Thoracic aorta (tissue), 2 donors: ENCODE results near the gene RRBP1. TPM values are rescaled to one million over a fixed set of nuclear protein-coding genes. Genes with fewer than 3 reads are reported as not detected.

Experiments
- ATAC-seq: fragments of 150-250 bp; one replicate; pipeline ENCODE4 v1.8.0; 2017; ENCODE audit warnings: low read depth; ENCODE audit not compliant: insufficient number of reproducible peaks, low FRiP score
- DNase-seq: peaks from one replicate; pipeline ENCODE4 v3.0.0-alpha.2; 2020; ENCODE audit warnings: low spot score
- H3K27ac ChIP-seq, 2 donors: fragments of 200-600 bp; sonication (generic); 1 replicate in 1 of 2; 2 replicates in 1 of 2; pipeline ENCODE4 v1.5.1; 2016; ENCODE audit warnings: mild to moderate bottlenecking in 2 of 2, moderate library complexity in 2 of 2
- H3K27me3 ChIP-seq: fragments of 200-600 bp; sonication (generic); replicated peaks from 2 replicates; pipeline ENCODE4 v1.6.0; 2016; ENCODE audit warnings: mild to moderate bottlenecking; ENCODE audit not compliant: insufficient read depth
- H3K36me3 ChIP-seq: fragments of 200-600 bp; sonication (generic); one replicate; pipeline ENCODE4 v1.5.1; 2016
- H3K4me1 ChIP-seq, 2 donors: fragments of 200-600 bp; sonication (generic); 1 replicate in 1 of 2; 2 replicates in 1 of 2; pipeline versions ENCODE4 v1.5.1 to v1.6.0; 2016; ENCODE audit warnings: low read depth in 2 of 2, mild to moderate bottlenecking in 1 of 2; ENCODE audit not compliant: control insufficient read depth in 1 of 2
- H3K4me3 ChIP-seq: fragments of 200-600 bp; sonication (generic); 2 replicates; pipeline ENCODE4 v1.5.1; 2016; ENCODE audit warnings: mild to moderate bottlenecking
- H3K9me3 ChIP-seq: fragments of 200-600 bp; sonication (generic); 2 replicates; pipeline ENCODE4 v1.5.1; 2016
- CTCF ChIP-seq: fragments of 200-600 bp; sonication (generic); IDR thresholded peaks from one replicate; pipeline ENCODE4 v1.5.1; 2019; ENCODE audit warnings: antibody characterized with exemption
- total RNA-seq, 2 donors: library from RNA; depleted of rRNA; stranded (reverse); fragments of >200 nt; gene quantifications; one replicate each; pipeline versions ENCODE4 v1.1.0 to v1.2.3, GENCODE V29; 2016

The RRBP1 gene
- total RNA-seq, 2 donors from 2014 or later = 113 to 163 TPM

DNA sequence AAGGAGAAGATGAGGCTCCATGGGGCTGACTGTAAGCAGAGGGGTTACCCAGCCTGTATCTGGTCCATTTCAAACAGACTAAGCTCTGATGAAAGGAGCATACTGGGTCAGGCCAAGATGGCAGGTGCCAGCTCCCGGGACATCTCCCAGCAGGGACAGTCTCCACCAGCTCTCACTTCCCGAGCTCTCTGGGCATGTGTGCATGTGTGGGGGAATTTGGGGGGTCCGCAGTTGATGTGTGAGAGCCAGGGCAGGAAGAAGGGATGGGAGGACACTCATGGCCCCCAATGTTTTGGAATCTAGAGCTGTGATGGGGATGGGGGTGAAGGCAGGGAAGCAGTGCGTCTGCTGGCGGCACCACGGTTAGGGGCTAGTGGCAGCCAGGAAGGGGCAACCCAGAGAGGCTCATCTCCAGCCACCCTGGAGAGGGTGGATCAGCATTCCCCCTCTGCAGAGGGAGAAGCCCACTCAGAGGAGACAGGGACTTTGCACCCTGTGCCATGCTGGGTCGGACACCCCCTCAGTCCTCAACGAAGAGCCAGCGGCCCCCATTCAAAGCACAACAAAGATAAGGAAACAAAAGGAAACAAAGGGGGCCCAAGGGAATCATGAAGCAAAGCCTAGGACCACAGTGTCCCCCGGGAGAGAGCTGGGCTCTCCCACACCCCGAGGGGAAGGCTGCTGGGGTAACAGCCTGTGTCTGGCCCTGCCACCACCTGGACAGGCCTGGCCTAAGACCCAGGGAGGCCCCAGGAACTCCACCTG, 59.8 kb downstream of the RRBP1 start:
- H3K27me3 ChIP-seq = no peaks in the 10 kb centered on the region
- no peak overlapping the region for H3K4me3 ChIP-seq
- no peak overlapping the region for H3K27ac ChIP-seq
- DNase-seq (no peak), ATAC-seq (no peak)
- H3K9me3 ChIP-seq = no peaks in the 10 kb centered on the region
- peaks cover 58% of the 10 kb centered on the region for H3K36me3 ChIP-seq
- H3K4me1 ChIP-seq = peaks cover 0 to 5% of the 10 kb centered on the region in 2 donors
- TF ChIP-seq CTCF = no peak

DNA sequence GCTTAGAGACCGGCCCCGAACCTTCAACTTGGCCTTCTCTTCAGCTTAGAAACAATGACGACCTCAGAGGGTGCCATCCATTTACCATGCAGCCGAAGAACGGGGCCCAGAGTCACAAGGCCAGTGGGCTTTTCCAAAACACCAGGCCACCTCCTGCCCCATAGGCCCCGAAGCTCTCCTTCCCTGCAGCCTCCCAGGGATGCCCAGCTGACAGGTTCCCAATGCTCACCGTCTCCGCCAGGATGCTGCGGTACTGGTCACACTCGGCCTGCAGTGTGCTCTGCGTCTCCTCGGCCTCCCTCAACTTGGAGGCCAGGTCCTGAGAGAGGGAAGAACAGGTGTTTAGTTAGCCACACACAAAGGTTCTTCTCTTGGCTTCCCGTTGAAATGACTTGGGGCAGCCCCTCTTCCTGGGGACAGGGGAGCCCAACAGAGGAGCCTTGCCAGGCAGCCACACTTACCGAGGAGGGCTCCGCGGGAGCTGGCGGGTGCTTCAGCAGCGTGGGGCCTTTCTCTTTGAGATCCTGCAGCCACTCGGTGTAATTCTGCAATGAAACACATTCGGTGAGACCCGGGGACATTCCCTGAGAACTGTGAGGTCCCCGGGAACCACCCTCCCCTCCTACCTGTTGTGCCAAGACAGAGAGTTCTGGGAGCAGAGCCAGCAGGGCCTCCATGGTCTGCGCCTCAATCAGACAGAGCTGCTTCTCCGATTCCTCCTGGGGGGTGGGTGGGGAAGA, 60.6 kb downstream of the RRBP1 start:
- ATAC-seq = no peak
- Histone ChIP-seq H3K4me1 (peaks cover 0 to 5% of the 10 kb centered on the region in 2 donors), H3K4me3 (no peak overlapping the region), H3K36me3 (peaks cover 58% of the 10 kb centered on the region), H3K27ac (no peak overlapping the region), H3K27me3 (no peaks in the 10 kb centered on the region), H3K9me3 (no peaks in the 10 kb centered on the region)
- DNase-seq = no peak
- TF ChIP-seq CTCF = no peak

- Histone ChIP-seq H3K4me1 (peaks cover 0 to 7% of the 10 kb centered on the region in 2 donors), H3K27me3 (no peaks in the 10 kb centered on the region), H3K36me3 (peaks cover 58% of the 10 kb centered on the region), H3K9me3 (no peaks in the 10 kb centered on the region), H3K27ac (no peak overlapping the region), H3K4me3 (no peak overlapping the region)
- ATAC-seq (no peak), DNase-seq (no peak)
- no peak for TF ChIP-seq CTCF
Observed at GRCh38 chr20:17620371-17621228, 61.4 kb downstream of the RRBP1 start.

- Histone ChIP-seq H3K9me3 (no peaks in the 10 kb centered on the region), H3K27ac (no peak overlapping the region), H3K4me1 (peaks cover 4 to 18% of the 10 kb centered on the region in 2 donors), H3K36me3 (peaks cover 50% of the 10 kb centered on the region), H3K4me3 (no peak overlapping the region), H3K27me3 (no peaks in the 10 kb centered on the region)
- no peak for ATAC-seq
- TF ChIP-seq CTCF = no peak
- DNase-seq = no peak
Observed at GRCh38 chr20:17619351-17620093, 62.5 kb downstream of the RRBP1 start.
